GM12892 (cell line): ENCODE data around the gene TTR.

Source experiments
- POLR2A ChIP-seq: IDR thresholded peaks from 2 replicates; pipeline ENCODE4 v1.6.1; 2011; ENCODE audit warnings: low read depth, low read length, control low read depth
- POLR2AphosphoS5 ChIP-seq: IDR thresholded peaks from 2 replicates; pipeline ENCODE4 v1.6.1; 2011; ENCODE audit warnings: low read depth, low read length, control low read depth

GRCh38 chr18:31546476-31546875, 45.2 kb upstream of the TTR start:
- TF ChIP-seq POLR2AphosphoS5 (no peak), POLR2A (no peak)
